OCI-LY7 (cell line): ENCODE measurements around the gene COL23A1. TPM values are rescaled to one million over a fixed set of nuclear protein-coding genes. Genes with fewer than 3 reads are reported as not detected.

Experiments
- BruUV-seq: library from RNA; stranded (reverse); fragments of 400-500 nt; replicated peaks from 2 replicates; lab custom pipeline; 2021; lab: Mats Ljungman, UMichigan
- CTCF ChIA-PET: fragments of 300-600 bp; sonication (Branson Sonifier 250); formaldehyde crosslinking; loops from one replicate; lab custom pipeline; 2022; ENCODE audit warnings: antibody characterized with exemption; ENCODE audit not compliant: unreplicated experiment; lab: Charles Lee
- POLR2A ChIA-PET: fragments of 300-600 bp; sonication (Branson Sonifier 250); formaldehyde crosslinking; loops from one replicate; lab custom pipeline; 2022; ENCODE audit warnings: antibody characterized with exemption; lab: Charles Lee
- DNase-seq: peaks from one replicate; pipeline ENCODE4 v3.0.0-alpha.2; 2015; ENCODE audit warnings: low spot score
- H2AFZ ChIP-seq: fragments of 200-600 bp; sonication (generic), shearing (Covaris generic); 2 replicates; pipeline ENCODE4 v1.6.1; 2014; ENCODE audit warnings: mild to moderate bottlenecking, antibody characterized with exemption, low read length, moderate library complexity
- H3K27ac ChIP-seq: fragments of 200-600 bp; sonication (generic); 2 replicates; pipeline ENCODE4 v1.5.1; 2014; ENCODE audit warnings: mixed run types, low read depth, mild to moderate bottlenecking, moderate library complexity, low read length, inconsistent platforms; ENCODE audit not compliant: poor library complexity, severe bottlenecking
- H3K36me3 ChIP-seq: fragments of 200-600 bp; sonication (generic); 2 replicates; pipeline ENCODE4 v1.6.1; 2014; ENCODE audit warnings: mild to moderate bottlenecking, antibody characterized with exemption, low read length, moderate library complexity, mixed read lengths; ENCODE audit not compliant: insufficient read depth
- H3K4me1 ChIP-seq: fragments of 200-600 bp; sonication (generic); 2 replicates; pipeline ENCODE4 v1.5.1; 2014; ENCODE audit warnings: mild to moderate bottlenecking, low read length; ENCODE audit not compliant: insufficient read depth, poor library complexity, severe bottlenecking
- H3K4me2 ChIP-seq: fragments of 200-600 bp; sonication (generic); 2 replicates; pipeline ENCODE4 v1.6.1; 2014; ENCODE audit warnings: mild to moderate bottlenecking, low read length
- H3K4me3 ChIP-seq: fragments of 200-600 bp; sonication (generic); 2 replicates; pipeline ENCODE4 v1.5.1; 2014; ENCODE audit warnings: mild to moderate bottlenecking, low read depth, low read length; ENCODE audit not compliant: poor library complexity, severe bottlenecking
- H3K79me2 ChIP-seq: fragments of 200-600 bp; sonication (generic); 2 replicates; pipeline ENCODE4 v1.6.1; 2016; ENCODE audit warnings: low read depth, mild to moderate bottlenecking, low read length, moderate library complexity, mixed read lengths; ENCODE audit not compliant: insufficient read depth
- H3K9me2 ChIP-seq: fragments of 200-600 bp; sonication (generic); 2 replicates; pipeline ENCODE4 v1.6.1; 2016; ENCODE audit warnings: mild to moderate bottlenecking, low read length, mixed read lengths; ENCODE audit not compliant: insufficient read depth
- H3K9me3 ChIP-seq: fragments of 200-600 bp; sonication (generic); 2 replicates; pipeline ENCODE4 v1.6.1; 2014; ENCODE audit warnings: mild to moderate bottlenecking, mixed run types, low read length, mixed read lengths
- H4K20me1 ChIP-seq: fragments of 200-600 bp; sonication (generic); 2 replicates; pipeline ENCODE4 v1.6.1; 2014; ENCODE audit warnings: mild to moderate bottlenecking, antibody characterized with exemption, low read length, moderate library complexity, mixed read lengths; ENCODE audit not compliant: insufficient read depth
- EZH2phosphoT487 ChIP-seq: fragments of 200-600 bp; sonication (generic); IDR thresholded peaks from 2 replicates; pipeline ENCODE4 v1.6.1; 2018; ENCODE audit warnings: low read depth, borderline replicate concordance, mild to moderate bottlenecking, mixed run types, antibody characterized with exemption, low read length, moderate library complexity, mixed read lengths
- intact Hi-C: fragments of 100-400 bp; cut with micrococcal nuclease; formaldehyde crosslinking; loops from one replicate; pipeline ENCODE4 v1.10.0; 2022; ENCODE audit not compliant: unreplicated experiment
- total RNA-seq, 2 experiments: library from RNA; depleted of rRNA in 1 of 2; stranded (reverse); fragments of >200 nt in 1 of 2; shearing (Covaris generic) in 1 of 2; gene quantifications; 2 replicates each; pipeline ENCODE4 v1.2.3, GENCODE V29; 2014 to 2022
- TF ChIP-seq, protein P1 (sequence below): fragments of 200-600 bp; sonication (generic); conservative IDR thresholded peaks from 2 replicates; pipeline ENCODE4 v1.5.1; 2014; ENCODE audit warnings: mild to moderate bottlenecking, antibody characterized with exemption, low read length, moderate library complexity, mixed read lengths

COL23A1 gene
- total RNA-seq, 2 experiments from 2014 or later: 0.53 TPM; not detected in 1

- no peaks in the 10 kb centered on the region for H3K4me1 ChIP-seq
- BruUV-seq: no TSS peak
- no peaks in the 10 kb centered on the region for H3K79me2 ChIP-seq
- H3K9me3 ChIP-seq: no peaks in the 10 kb centered on the region
- H2AFZ ChIP-seq: no peak overlapping the region
- no peaks in the 10 kb centered on the region for H4K20me1 ChIP-seq
- no peak overlapping the region for H3K27ac ChIP-seq
- TF ChIP-seq, protein P1, sequence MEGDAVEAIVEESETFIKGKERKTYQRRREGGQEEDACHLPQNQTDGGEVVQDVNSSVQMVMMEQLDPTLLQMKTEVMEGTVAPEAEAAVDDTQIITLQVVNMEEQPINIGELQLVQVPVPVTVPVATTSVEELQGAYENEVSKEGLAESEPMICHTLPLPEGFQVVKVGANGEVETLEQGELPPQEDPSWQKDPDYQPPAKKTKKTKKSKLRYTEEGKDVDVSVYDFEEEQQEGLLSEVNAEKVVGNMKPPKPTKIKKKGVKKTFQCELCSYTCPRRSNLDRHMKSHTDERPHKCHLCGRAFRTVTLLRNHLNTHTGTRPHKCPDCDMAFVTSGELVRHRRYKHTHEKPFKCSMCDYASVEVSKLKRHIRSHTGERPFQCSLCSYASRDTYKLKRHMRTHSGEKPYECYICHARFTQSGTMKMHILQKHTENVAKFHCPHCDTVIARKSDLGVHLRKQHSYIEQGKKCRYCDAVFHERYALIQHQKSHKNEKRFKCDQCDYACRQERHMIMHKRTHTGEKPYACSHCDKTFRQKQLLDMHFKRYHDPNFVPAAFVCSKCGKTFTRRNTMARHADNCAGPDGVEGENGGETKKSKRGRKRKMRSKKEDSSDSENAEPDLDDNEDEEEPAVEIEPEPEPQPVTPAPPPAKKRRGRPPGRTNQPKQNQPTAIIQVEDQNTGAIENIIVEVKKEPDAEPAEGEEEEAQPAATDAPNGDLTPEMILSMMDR: no peak
- TF ChIP-seq EZH2phosphoT487: no peak
- H3K9me2 ChIP-seq: no peaks in the 10 kb centered on the region
- intact Hi-C loops: no loop called here
- H3K4me2 ChIP-seq: no peak overlapping the region
- DNase-seq: no peak
- ChIA-PET POLR2A (no interaction called here), CTCF (no interaction called here)
- H3K4me3 ChIP-seq: no peak overlapping the region
- H3K36me3 ChIP-seq: no peaks in the 10 kb centered on the region
Measured at GRCh38 chr5:178557416-178557815, 32.8 kb downstream of the COL23A1 start.

- no peaks in the 10 kb centered on the region for H4K20me1 ChIP-seq
- H2AFZ ChIP-seq: no peak overlapping the region
- no peaks in the 10 kb centered on the region for H3K79me2 ChIP-seq
- POLR2A ChIA-PET: no interaction called here
- H3K36me3 ChIP-seq: no peaks in the 10 kb centered on the region
- no peak for DNase-seq
- H3K4me3 ChIP-seq: no peak overlapping the region
- H3K9me2 ChIP-seq: no peaks in the 10 kb centered on the region
- intact Hi-C loops: no loop called here
- no peaks in the 10 kb centered on the region for H3K9me3 ChIP-seq
- no peak overlapping the region for H3K4me2 ChIP-seq
- no peak overlapping the region for H3K27ac ChIP-seq
- CTCF ChIA-PET: no interaction called here
- no TSS peak for BruUV-seq
- no peak for TF ChIP-seq EZH2phosphoT487
- TF ChIP-seq, protein P1: no peak
- no peaks in the 10 kb centered on the region for H3K4me1 ChIP-seq
Measured at GRCh38 chr5:178555771-178556211, 34.4 kb downstream of the COL23A1 start.

GRCh38 chr5:178555005-178555404 lies 35.2 kb downstream of the COL23A1 start:
- intact Hi-C loops: no loop called here
- H3K4me1 ChIP-seq: no peaks in the 10 kb centered on the region
- no peak overlapping the region for H3K4me3 ChIP-seq
- no peak for DNase-seq
- H4K20me1 ChIP-seq: no peaks in the 10 kb centered on the region
- H3K27ac ChIP-seq: no peak overlapping the region
- no peaks in the 10 kb centered on the region for H3K79me2 ChIP-seq
- H2AFZ ChIP-seq: no peak overlapping the region
- H3K9me2 ChIP-seq: no peaks in the 10 kb centered on the region
- ChIA-PET CTCF (no interaction called here), POLR2A (no interaction called here)
- no peak overlapping the region for H3K4me2 ChIP-seq
- no TSS peak for BruUV-seq
- H3K36me3 ChIP-seq: no peaks in the 10 kb centered on the region
- TF ChIP-seq, protein P1: no peak
- no peak for TF ChIP-seq EZH2phosphoT487
- no peaks in the 10 kb centered on the region for H3K9me3 ChIP-seq
